ENCODE results near the gene OSBPL10.

DNA sequence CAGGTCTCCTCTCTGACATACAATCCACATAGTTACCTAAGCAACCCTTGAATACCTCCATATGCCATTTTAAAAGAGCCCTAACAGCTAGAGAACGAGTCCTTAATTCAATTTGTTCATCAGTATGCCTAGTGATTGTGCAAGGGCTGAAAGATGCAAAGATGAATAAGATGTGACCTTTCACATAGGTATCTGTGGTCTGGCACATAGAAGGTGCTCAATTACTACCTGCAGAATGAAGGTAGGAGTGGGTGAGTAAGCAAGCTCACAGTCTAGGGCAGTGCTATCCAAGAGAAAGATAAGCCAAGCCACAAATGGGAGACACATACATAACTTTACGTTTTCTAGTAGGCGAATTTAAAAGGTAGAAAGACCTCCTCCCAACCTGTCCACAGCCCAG is 157.9 kb downstream of the OSBPL10 start:
- TF ChIP-seq, protein P1, sequence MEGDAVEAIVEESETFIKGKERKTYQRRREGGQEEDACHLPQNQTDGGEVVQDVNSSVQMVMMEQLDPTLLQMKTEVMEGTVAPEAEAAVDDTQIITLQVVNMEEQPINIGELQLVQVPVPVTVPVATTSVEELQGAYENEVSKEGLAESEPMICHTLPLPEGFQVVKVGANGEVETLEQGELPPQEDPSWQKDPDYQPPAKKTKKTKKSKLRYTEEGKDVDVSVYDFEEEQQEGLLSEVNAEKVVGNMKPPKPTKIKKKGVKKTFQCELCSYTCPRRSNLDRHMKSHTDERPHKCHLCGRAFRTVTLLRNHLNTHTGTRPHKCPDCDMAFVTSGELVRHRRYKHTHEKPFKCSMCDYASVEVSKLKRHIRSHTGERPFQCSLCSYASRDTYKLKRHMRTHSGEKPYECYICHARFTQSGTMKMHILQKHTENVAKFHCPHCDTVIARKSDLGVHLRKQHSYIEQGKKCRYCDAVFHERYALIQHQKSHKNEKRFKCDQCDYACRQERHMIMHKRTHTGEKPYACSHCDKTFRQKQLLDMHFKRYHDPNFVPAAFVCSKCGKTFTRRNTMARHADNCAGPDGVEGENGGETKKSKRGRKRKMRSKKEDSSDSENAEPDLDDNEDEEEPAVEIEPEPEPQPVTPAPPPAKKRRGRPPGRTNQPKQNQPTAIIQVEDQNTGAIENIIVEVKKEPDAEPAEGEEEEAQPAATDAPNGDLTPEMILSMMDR (IDR thresholded peaks at IDR 0.05; ENCODE audit: insufficient read depth, low read depth, low read length), result no peak
- TF ChIP-seq EZH2 (IDR thresholded peaks at IDR 0.05; ENCODE audit: insufficient read depth, low read length), result no peak

All from astrocyte (in vitro differentiated cells and primary cell).